ENCODE data around the gene MISP. TPM values are rescaled to one million over a fixed set of nuclear protein-coding genes. Genes with fewer than 3 reads are reported as not detected.

The MISP gene
- total RNA-seq, 3 donors from 2014 or later, result 0.16 to 3.6 (median 2.5) TPM

DNA sequence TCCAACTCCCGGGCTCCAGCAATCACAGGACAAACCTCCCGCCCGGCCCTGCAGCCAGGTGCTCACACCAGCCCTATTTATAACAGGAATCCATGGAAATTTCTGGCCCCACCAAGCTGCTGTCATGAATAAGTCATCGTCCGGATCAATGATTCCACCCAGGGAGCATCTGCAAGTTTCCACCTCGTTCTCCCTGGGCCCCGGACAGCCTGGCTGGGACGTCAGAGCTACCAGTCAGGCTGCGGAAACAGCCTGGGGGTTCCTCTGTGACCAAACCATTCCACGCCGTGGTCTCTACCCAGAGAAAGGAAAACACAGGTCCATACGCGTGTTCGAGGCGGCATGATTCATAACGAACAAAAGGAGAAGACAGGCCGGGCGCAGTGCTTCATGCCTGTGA is 25.6 kb downstream of the MISP start:
- Histone ChIP-seq H3K4me1 (peaks cover 3 to 6% of the 10 kb centered on the region in 2 donors), H3K4me3 (no peak overlapping the region), H3K9me3 (no peaks in the 10 kb centered on the region), H3K36me3 (no peaks in the 10 kb centered on the region), H3K27ac (no peak overlapping the region), H3K27me3 (no peaks in the 10 kb centered on the region)
- DNase-seq (ENCODE audit: low spot score in 2 of 2), result no peak
- TF ChIP-seq POLR2A (IDR thresholded peaks at IDR 0.05), result no peak
- TF ChIP-seq POLR2AphosphoS5 (IDR thresholded peaks at IDR 0.05), result no peak
- TF ChIP-seq CTCF (IDR thresholded peaks at IDR 0.05), result no peak
- intact Hi-C loops (cut with DNase I; ENCODE audit: low total_unique reads), result loop anchor here (10.0 kb wide), 1 partner anchor 218 kb away; no protein-coding TSS in a partner anchor

GRCh38 chr19:778910-779653 is 28.2 kb downstream of the MISP start:
- Histone ChIP-seq H3K27ac (peak overlapping the region; percentile 65 to 82), H3K4me3 (peak overlapping the region in 2 of 3 donors; percentile 33 to 53), H3K9me3 (no peaks in the 10 kb centered on the region), H3K36me3 (no peaks in the 10 kb centered on the region), H3K4me1 (peaks cover 3 to 6% of the 10 kb centered on the region in 2 donors), H3K27me3 (no peaks in the 10 kb centered on the region)
- peak in 1 of 2 donors; percentile 74 for DNase-seq (ENCODE audit: low spot score in 2 of 2)
- intact Hi-C loops (cut with DNase I; ENCODE audit: low total_unique reads), result loop anchor here (10.0 kb wide), 1 partner anchor 216 kb away; no protein-coding TSS in a partner anchor
- TF ChIP-seq POLR2AphosphoS5 (IDR thresholded peaks at IDR 0.05) (peak; percentile 41 to 78 (median 56)), POLR2A (IDR thresholded peaks at IDR 0.05) (no peak), CTCF (IDR thresholded peaks at IDR 0.05) (no peak)

- intact Hi-C loops (cut with DNase I; ENCODE audit: low total_unique reads), result no loop called here
- TF ChIP-seq POLR2AphosphoS5 (IDR thresholded peaks at IDR 0.05) (no peak), CTCF (IDR thresholded peaks at IDR 0.05) (no peak), POLR2A (IDR thresholded peaks at IDR 0.05) (no peak)
- Histone ChIP-seq H3K36me3 (no peaks in the 10 kb centered on the region), H3K27me3 (no peaks in the 10 kb centered on the region), H3K9me3 (no peaks in the 10 kb centered on the region), H3K27ac (no peak overlapping the region), H3K4me3 (no peak overlapping the region), H3K4me1 (peaks cover 3 to 6% of the 10 kb centered on the region in 2 donors)
- no peak for DNase-seq (ENCODE audit: low spot score in 2 of 2)
Observed at GRCh38 chr19:780935-781334, 30.0 kb downstream of the MISP start.

DNA sequence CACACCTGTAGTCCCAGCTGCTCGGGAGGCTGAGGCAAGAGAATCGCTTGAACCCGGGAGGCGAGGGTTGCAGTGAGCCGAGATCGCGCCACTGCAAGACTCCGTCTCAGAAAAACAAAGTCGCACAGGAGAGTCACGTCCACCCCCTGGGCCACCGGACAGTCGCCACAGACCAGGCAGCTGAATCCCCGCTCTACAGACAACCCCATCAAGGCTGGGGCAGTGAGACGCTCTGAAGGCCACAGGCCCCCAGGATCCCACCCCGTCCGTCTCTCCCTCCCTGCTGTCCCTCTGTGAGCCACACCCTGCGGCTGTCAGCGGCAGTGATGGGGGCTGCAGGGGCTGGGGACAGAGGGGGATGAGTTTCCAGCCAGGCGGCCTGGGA is 30.9 kb downstream of the MISP start:
- H3K4me3 ChIP-seq, result peak overlapping the region in 1 of 3 donors; percentile 37
- H3K27me3 ChIP-seq, result no peaks in the 10 kb centered on the region

More for the DNA sequence above, 30.9 kb downstream of the MISP start:
- peak overlapping the region; percentile 54 to 70 for H3K27ac ChIP-seq
- intact Hi-C loops (cut with DNase I; ENCODE audit: low total_unique reads), result no loop called here
- no peaks in the 10 kb centered on the region for H3K36me3 ChIP-seq
- TF ChIP-seq POLR2AphosphoS5 (IDR thresholded peaks at IDR 0.05), result no peak
- TF ChIP-seq CTCF (IDR thresholded peaks at IDR 0.05), result no peak
- no peak for TF ChIP-seq POLR2A (IDR thresholded peaks at IDR 0.05)
- no peaks in the 10 kb centered on the region for H3K9me3 ChIP-seq
- DNase-seq (ENCODE audit: low spot score in 2 of 2), result no peak
- peaks cover 3 to 6% of the 10 kb centered on the region in 2 donors for H3K4me1 ChIP-seq

Measured in breast epithelium (tissue), 4 donors.